Measurements from ENCODE around the gene DNAJC21.

The DNAJC21 gene

GRCh38 chr5:34899066-34899465, 30.3 kb upstream of the DNAJC21 start:
- no peaks in the 10 kb centered on the region for H3K27me3 ChIP-seq (ENCODE audit: control insufficient read depth, insufficient read depth, low read length, poor library complexity, severe bottlenecking)
- no peak overlapping the region for H3K27ac ChIP-seq (ENCODE audit: insufficient read depth, low read depth, low read length, poor library complexity, severe bottlenecking)
- H3K9me3 ChIP-seq (ENCODE audit: control insufficient read depth, low read length), result no peaks in the 10 kb centered on the region
- no peaks in the 10 kb centered on the region for H3K36me3 ChIP-seq (ENCODE audit: control insufficient read depth, insufficient read depth, low read length)
- WGBS, 2 experiments, result 83 to 84% methylated on average over 2 of the region's 2 CpGs
- no peak overlapping the region for H3K4me3 ChIP-seq (ENCODE audit: insufficient read depth, low read depth, low read length)
- H3K4me1 ChIP-seq (ENCODE audit: control insufficient read depth, insufficient read depth, low read length), result no peaks in the 10 kb centered on the region

- 94 to 95% methylated on average over 6 of the region's 6 CpGs for WGBS, 2 experiments
- no peak overlapping the region for H3K4me3 ChIP-seq (ENCODE audit: insufficient read depth, low read depth, low read length)
- H3K9me3 ChIP-seq (ENCODE audit: control insufficient read depth, low read length), result no peaks in the 10 kb centered on the region
- no peaks in the 10 kb centered on the region for H3K27me3 ChIP-seq (ENCODE audit: control insufficient read depth, insufficient read depth, low read length, poor library complexity, severe bottlenecking)
- H3K27ac ChIP-seq (ENCODE audit: insufficient read depth, low read depth, low read length, poor library complexity, severe bottlenecking), result no peak overlapping the region
- H3K4me1 ChIP-seq (ENCODE audit: control insufficient read depth, insufficient read depth, low read length), result no peaks in the 10 kb centered on the region
- no peaks in the 10 kb centered on the region for H3K36me3 ChIP-seq (ENCODE audit: control insufficient read depth, insufficient read depth, low read length)
Observed at GRCh38 chr5:34900652-34901051, 28.7 kb upstream of the DNAJC21 start.

DNA sequence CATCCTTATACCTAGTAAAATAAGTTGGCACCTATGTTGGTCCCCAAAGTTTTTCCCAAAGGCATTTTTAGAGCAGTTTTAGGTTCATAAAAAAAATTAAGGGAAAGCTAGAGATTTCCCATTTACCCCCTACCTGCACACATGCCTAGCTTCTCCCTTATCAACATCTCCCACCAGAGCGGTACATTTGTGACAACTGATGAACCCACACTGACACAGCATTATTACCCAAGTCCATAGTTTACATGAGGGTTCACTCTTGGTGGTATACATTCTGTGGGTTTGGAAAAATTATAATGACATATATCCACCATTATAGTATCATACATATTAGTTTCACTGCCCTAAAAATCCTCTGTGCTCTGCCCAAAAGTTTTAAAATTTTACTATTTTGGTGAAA, 26.1 kb upstream of the DNAJC21 start:
- Histone ChIP-seq H3K27ac (ENCODE audit: insufficient read depth, low read depth, low read length, poor library complexity, severe bottlenecking) (no peak overlapping the region), H3K36me3 (ENCODE audit: control insufficient read depth, insufficient read depth, low read length) (no peaks in the 10 kb centered on the region)
- WGBS, 2 experiments, result 79 to 94% methylated on average over 1 of the region's 1 CpG

GRCh38 chr5:34905564-34905963, 23.8 kb upstream of the DNAJC21 start:
- Histone ChIP-seq H3K9me3 (ENCODE audit: control insufficient read depth, low read length) (no peaks in the 10 kb centered on the region), H3K4me3 (ENCODE audit: insufficient read depth, low read depth, low read length) (no peak overlapping the region), H3K36me3 (ENCODE audit: control insufficient read depth, insufficient read depth, low read length) (no peaks in the 10 kb centered on the region), H3K27ac (ENCODE audit: insufficient read depth, low read depth, low read length, poor library complexity, severe bottlenecking) (no peak overlapping the region), H3K4me1 (ENCODE audit: control insufficient read depth, insufficient read depth, low read length) (no peaks in the 10 kb centered on the region), H3K27me3 (ENCODE audit: control insufficient read depth, insufficient read depth, low read length, poor library complexity, severe bottlenecking) (no peaks in the 10 kb centered on the region)
- 88% methylated on average over 1 of the region's 2 CpGs; no CpG with 5 or more reads in 1 of the 2 experiments for WGBS, 2 experiments

More for the DNA sequence above, 26.1 kb upstream of the DNAJC21 start:
- no peaks in the 10 kb centered on the region for H3K9me3 ChIP-seq (ENCODE audit: control insufficient read depth, low read length)
- H3K27me3 ChIP-seq (ENCODE audit: control insufficient read depth, insufficient read depth, low read length, poor library complexity, severe bottlenecking), result no peaks in the 10 kb centered on the region
- H3K4me1 ChIP-seq (ENCODE audit: control insufficient read depth, insufficient read depth, low read length), result no peaks in the 10 kb centered on the region
- no peak overlapping the region for H3K4me3 ChIP-seq (ENCODE audit: insufficient read depth, low read depth, low read length)

- no peaks in the 10 kb centered on the region for H3K27me3 ChIP-seq (ENCODE audit: control insufficient read depth, insufficient read depth, low read length, poor library complexity, severe bottlenecking)
- H3K9me3 ChIP-seq (ENCODE audit: control insufficient read depth, low read length), result no peaks in the 10 kb centered on the region
- H3K27ac ChIP-seq (ENCODE audit: insufficient read depth, low read depth, low read length, poor library complexity, severe bottlenecking), result no peak overlapping the region
- peaks cover 6% of the 10 kb centered on the region for H3K4me1 ChIP-seq (ENCODE audit: control insufficient read depth, insufficient read depth, low read length)
- peaks cover 11% of the 10 kb centered on the region for H3K36me3 ChIP-seq (ENCODE audit: control insufficient read depth, insufficient read depth, low read length)
- 88 to 100% methylated on average over 1 of the region's 2 CpGs for WGBS, 2 experiments
- H3K4me3 ChIP-seq (ENCODE audit: insufficient read depth, low read depth, low read length), result no peak overlapping the region
Observed at GRCh38 chr5:34913072-34913471, 16.3 kb upstream of the DNAJC21 start.

GRCh38 chr5:34914671-34915138, 14.7 kb upstream of the DNAJC21 start:
- peak overlapping the region; percentile 89 for H3K27ac ChIP-seq (ENCODE audit: insufficient read depth, low read depth, low read length, poor library complexity, severe bottlenecking)
- no peaks in the 10 kb centered on the region for H3K9me3 ChIP-seq (ENCODE audit: control insufficient read depth, low read length)
- peaks cover 6% of the 10 kb centered on the region for H3K4me1 ChIP-seq (ENCODE audit: control insufficient read depth, insufficient read depth, low read length)
- WGBS, 2 experiments, result 2 to 3% methylated on average over 20 of the region's 20 CpGs
- peak overlapping the region; percentile 98 for H3K4me3 ChIP-seq (ENCODE audit: insufficient read depth, low read depth, low read length)
- H3K27me3 ChIP-seq (ENCODE audit: control insufficient read depth, insufficient read depth, low read length, poor library complexity, severe bottlenecking), result no peaks in the 10 kb centered on the region
- H3K36me3 ChIP-seq (ENCODE audit: control insufficient read depth, insufficient read depth, low read length), result peaks cover 11% of the 10 kb centered on the region

- Histone ChIP-seq H3K9me3 (ENCODE audit: control insufficient read depth, low read length) (no peaks in the 10 kb centered on the region), H3K4me3 (ENCODE audit: insufficient read depth, low read depth, low read length) (peak within 1 kb of the TSS; percentile 98), H3K4me1 (ENCODE audit: control insufficient read depth, insufficient read depth, low read length) (peaks cover 6% of the 10 kb centered on the region), H3K27me3 (ENCODE audit: control insufficient read depth, insufficient read depth, low read length, poor library complexity, severe bottlenecking) (no peaks in the 10 kb centered on the region), H3K36me3 (ENCODE audit: control insufficient read depth, insufficient read depth, low read length) (peaks cover 15% of the 10 kb centered on the region), H3K27ac (ENCODE audit: insufficient read depth, low read depth, low read length, poor library complexity, severe bottlenecking) (peak within 1 kb of the TSS; percentile 89)
- 0% methylated on average over 67 of the region's 67 CpGs for WGBS, 2 experiments
Observed at GRCh38 chr5:34915139-34915855, 14.1 kb upstream of the DNAJC21 start, which contains the start of the genes BRIX1 and RAD1. TSS of gene BRIX1 (plus strand) at chr5:34915711. CDS start at chr5:34915739, 28 bp downstream. TSS of gene RAD1 (minus strand) at chr5:34915504. CDS start at chr5:34914892, 612 bp downstream.

DNA sequence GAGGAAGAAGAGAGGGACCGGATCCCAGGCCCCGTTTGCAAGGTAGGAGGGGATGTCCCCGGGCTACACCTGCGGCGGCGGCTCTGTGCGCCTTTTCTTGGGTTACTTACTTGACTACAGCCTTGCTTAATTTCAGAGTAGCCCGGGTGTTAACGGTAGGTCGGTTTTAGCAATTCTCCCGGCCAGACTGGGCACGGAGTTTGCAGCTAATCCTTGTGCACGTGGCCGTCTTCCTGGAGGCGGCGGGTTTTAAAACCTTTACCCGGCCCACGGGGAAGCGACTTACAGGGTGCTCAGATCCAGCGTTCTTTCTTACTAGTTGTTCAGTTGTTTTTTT, 13.5 kb upstream of the DNAJC21 start:
- peak overlapping the region; percentile 98 for H3K4me3 ChIP-seq (ENCODE audit: insufficient read depth, low read depth, low read length)
- H3K36me3 ChIP-seq (ENCODE audit: control insufficient read depth, insufficient read depth, low read length), result peaks cover 19% of the 10 kb centered on the region
- no peaks in the 10 kb centered on the region for H3K27me3 ChIP-seq (ENCODE audit: control insufficient read depth, insufficient read depth, low read length, poor library complexity, severe bottlenecking)
- H3K4me1 ChIP-seq (ENCODE audit: control insufficient read depth, insufficient read depth, low read length), result peaks cover 6% of the 10 kb centered on the region
- H3K9me3 ChIP-seq (ENCODE audit: control insufficient read depth, low read length), result no peaks in the 10 kb centered on the region
- 0 to 1% methylated on average over 20 of the region's 20 CpGs for WGBS, 2 experiments
- peak overlapping the region; percentile 89 for H3K27ac ChIP-seq (ENCODE audit: insufficient read depth, low read depth, low read length, poor library complexity, severe bottlenecking)

DNA sequence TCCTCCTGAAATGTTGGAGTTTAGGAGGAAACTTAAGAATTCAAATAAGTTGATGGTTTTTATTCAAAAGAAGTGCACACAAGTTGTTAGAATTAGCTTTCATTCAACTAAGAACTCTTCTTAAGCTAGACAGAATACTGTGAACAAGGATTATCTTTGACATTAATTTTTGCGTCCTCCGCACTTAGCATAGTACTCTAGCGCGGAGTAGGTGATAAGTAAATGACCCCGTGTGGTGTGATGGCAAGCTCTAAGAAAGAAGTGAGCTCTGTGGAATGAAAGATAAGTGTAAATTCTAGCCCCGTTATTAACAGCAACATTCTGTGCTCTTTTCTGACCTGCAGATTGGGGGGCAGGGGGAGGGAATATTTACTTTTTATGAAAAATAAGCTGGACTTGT, 12.8 kb upstream of the DNAJC21 start:
- WGBS, 2 experiments, result 17 to 21% methylated on average over 6 of the region's 6 CpGs
- H3K9me3 ChIP-seq (ENCODE audit: control insufficient read depth, low read length), result no peaks in the 10 kb centered on the region
- no peak overlapping the region for H3K27ac ChIP-seq (ENCODE audit: insufficient read depth, low read depth, low read length, poor library complexity, severe bottlenecking)

GRCh38 chr5:34918025-34918424, 11.3 kb upstream of the DNAJC21 start:
- WGBS, 2 experiments, result 93 to 94% methylated on average over 3 to 4 of the region's 4 CpGs
- Histone ChIP-seq H3K4me3 (ENCODE audit: insufficient read depth, low read depth, low read length) (no peak overlapping the region), H3K36me3 (ENCODE audit: control insufficient read depth, insufficient read depth, low read length) (peaks cover 19% of the 10 kb centered on the region), H3K4me1 (ENCODE audit: control insufficient read depth, insufficient read depth, low read length) (peaks cover 6% of the 10 kb centered on the region), H3K27me3 (ENCODE audit: control insufficient read depth, insufficient read depth, low read length, poor library complexity, severe bottlenecking) (no peaks in the 10 kb centered on the region), H3K27ac (ENCODE audit: insufficient read depth, low read depth, low read length, poor library complexity, severe bottlenecking) (no peak overlapping the region), H3K9me3 (ENCODE audit: control insufficient read depth, low read length) (no peaks in the 10 kb centered on the region)

More for the DNA sequence above, 12.8 kb upstream of the DNAJC21 start:
- H3K27me3 ChIP-seq (ENCODE audit: control insufficient read depth, insufficient read depth, low read length, poor library complexity, severe bottlenecking), result no peaks in the 10 kb centered on the region
- peaks cover 6% of the 10 kb centered on the region for H3K4me1 ChIP-seq (ENCODE audit: control insufficient read depth, insufficient read depth, low read length)
- peak overlapping the region; percentile 98 for H3K4me3 ChIP-seq (ENCODE audit: insufficient read depth, low read depth, low read length)
- peaks cover 20% of the 10 kb centered on the region for H3K36me3 ChIP-seq (ENCODE audit: control insufficient read depth, insufficient read depth, low read length)

Measured in ectodermal cell (in vitro differentiated cells).